ENCODE results near the gene NLGN1. TPM values are rescaled to one million over a fixed set of nuclear protein-coding genes. Genes with fewer than 3 reads are reported as not detected.

The NLGN1 gene
- total RNA-seq, 3 donors from 2014 or later = 0.43 to 14.3 (median 2.0) TPM

DNA sequence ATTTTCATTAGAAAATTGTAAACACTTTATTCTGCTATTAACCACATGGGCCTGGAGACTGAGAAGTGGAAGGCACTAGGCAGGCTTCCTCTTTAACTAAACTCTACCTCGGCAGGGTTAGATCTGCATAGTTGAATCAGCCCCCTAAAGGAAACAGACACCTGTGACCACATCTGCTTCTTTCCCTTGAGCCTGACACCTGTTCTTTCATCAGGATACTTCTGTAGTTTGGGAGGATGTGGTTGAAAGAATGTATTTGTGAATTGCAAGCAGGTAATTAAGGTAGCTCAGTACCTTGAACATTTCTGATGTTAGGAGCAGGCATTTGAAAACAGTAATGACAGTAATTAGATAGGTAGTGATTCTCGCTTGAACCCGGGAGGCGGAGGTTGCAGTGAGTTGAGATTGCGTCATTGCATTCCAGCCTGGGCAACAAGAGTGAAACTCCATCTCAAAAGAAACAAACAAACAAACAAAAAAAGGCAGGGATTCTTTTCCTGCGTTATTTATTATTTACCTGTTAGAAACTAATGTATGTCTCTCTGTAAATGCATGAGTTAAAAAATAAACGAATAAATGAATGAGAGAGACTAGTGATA lies 468.5 kb downstream of the NLGN1 start:
- intact Hi-C loops (cut with DNase I, micrococcal nuclease) = no loop called here

DNA sequence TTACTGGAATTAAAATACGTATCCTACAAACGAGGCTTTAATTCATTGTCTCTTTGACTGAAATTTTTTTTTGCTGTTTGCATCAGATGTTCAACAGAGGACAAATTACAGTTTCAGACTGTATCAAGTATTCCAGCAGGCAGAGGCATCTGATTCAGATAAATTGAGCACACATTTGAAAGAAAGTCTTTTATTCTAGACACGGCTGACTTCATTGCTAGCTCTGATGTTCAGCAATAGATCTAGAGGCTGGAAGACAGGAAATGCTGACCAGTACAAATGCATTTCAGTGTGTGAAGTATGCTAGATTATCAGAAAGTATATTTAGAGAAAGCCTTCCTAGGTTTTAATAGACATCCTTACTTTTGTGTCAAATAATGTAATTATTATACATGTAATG lies 472.2 kb downstream of the NLGN1 start:
- TF ChIP-seq CTCF (IDR thresholded peaks at IDR 0.05) = no peak
- H3K9me3 ChIP-seq = no peaks in the 10 kb centered on the region
- DNase-seq (no peak), ATAC-seq (no peak)
- intact Hi-C loops (cut with DNase I, micrococcal nuclease) = no loop called here
- no peak overlapping the region for H3K4me3 ChIP-seq
- no peaks in the 10 kb centered on the region for H3K4me1 ChIP-seq (ENCODE audit: low read depth)
- H3K36me3 ChIP-seq (ENCODE audit: low read depth) = no peaks in the 10 kb centered on the region

More for the DNA sequence above, 468.5 kb downstream of the NLGN1 start:
- Histone ChIP-seq H3K36me3 (ENCODE audit: low read depth) (no peaks in the 10 kb centered on the region), H3K4me3 (no peak overlapping the region), H3K9me3 (no peaks in the 10 kb centered on the region), H3K4me1 (ENCODE audit: low read depth) (no peaks in the 10 kb centered on the region)
- DNase-seq = no peak
- no peak for TF ChIP-seq CTCF (IDR thresholded peaks at IDR 0.05)
- no peak for ATAC-seq

DNA sequence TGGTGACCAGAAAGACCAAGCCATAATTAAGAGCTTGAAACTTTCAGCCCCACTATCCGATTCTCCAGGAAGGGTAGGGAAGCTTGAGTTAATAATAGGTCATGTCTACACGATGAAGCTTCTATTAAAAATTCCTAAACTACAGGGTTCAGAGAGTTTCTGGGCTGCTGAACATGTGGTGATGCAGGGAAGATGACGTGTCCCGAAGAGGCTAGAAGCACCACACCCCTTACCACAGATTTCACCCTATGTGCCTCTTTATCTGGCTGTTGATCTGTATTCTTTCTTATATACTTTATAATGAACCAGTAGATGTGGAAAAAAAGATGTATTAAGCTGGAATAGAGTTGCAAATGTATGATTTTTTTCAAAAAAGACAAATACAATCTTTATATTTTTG lies 473.4 kb downstream of the NLGN1 start:
- Histone ChIP-seq H3K9me3 (no peaks in the 10 kb centered on the region), H3K4me3 (no peak overlapping the region), H3K4me1 (ENCODE audit: low read depth) (no peaks in the 10 kb centered on the region), H3K36me3 (ENCODE audit: low read depth) (no peaks in the 10 kb centered on the region)
- intact Hi-C loops (cut with DNase I, micrococcal nuclease) = no loop called here
- TF ChIP-seq CTCF (IDR thresholded peaks at IDR 0.05) = no peak
- DNase-seq (no peak), ATAC-seq (no peak)

- H3K4me3 ChIP-seq = no peak overlapping the region
- DNase-seq (no peak), ATAC-seq (no peak)
- H3K36me3 ChIP-seq (ENCODE audit: low read depth) = no peaks in the 10 kb centered on the region
- no peaks in the 10 kb centered on the region for H3K9me3 ChIP-seq
- TF ChIP-seq CTCF (IDR thresholded peaks at IDR 0.05) = no peak
- no peaks in the 10 kb centered on the region for H3K4me1 ChIP-seq (ENCODE audit: low read depth)
- intact Hi-C loops (cut with DNase I, micrococcal nuclease) = no loop called here
These were observed 478.2 kb downstream of the NLGN1 start for GRCh38 chr3:173875790-173876189.

GRCh38 chr3:173876476-173876875 lies 478.9 kb downstream of the NLGN1 start:
- Histone ChIP-seq H3K4me3 (no peak overlapping the region), H3K36me3 (ENCODE audit: low read depth) (no peaks in the 10 kb centered on the region), H3K9me3 (no peaks in the 10 kb centered on the region), H3K4me1 (ENCODE audit: low read depth) (no peaks in the 10 kb centered on the region)
- TF ChIP-seq CTCF (IDR thresholded peaks at IDR 0.05) = no peak
- ATAC-seq (no peak), DNase-seq (no peak)
- intact Hi-C loops (cut with DNase I, micrococcal nuclease) = no loop called here

DNA sequence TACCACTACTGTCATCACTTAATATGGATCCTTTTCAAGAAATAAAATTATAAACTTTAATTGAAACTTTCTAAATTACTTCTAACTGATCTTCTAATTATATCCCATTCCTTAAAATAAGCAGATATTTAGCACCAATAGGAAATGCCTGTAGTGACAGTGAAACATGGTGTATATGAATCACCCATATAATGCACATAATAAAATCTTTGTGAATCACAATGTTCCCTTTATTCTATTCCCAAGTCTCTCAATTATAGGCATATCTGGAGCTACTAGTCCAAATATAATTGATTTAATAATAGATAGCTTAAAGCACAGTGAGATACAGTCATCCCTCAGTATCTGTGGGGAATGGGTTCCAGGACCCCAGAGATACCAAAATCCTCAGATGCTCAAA lies 490.3 kb downstream of the NLGN1 start:
- no peaks in the 10 kb centered on the region for H3K9me3 ChIP-seq
- ATAC-seq (no peak), DNase-seq (no peak)
- no peak overlapping the region for H3K4me3 ChIP-seq
- H3K36me3 ChIP-seq (ENCODE audit: low read depth) = no peaks in the 10 kb centered on the region
- intact Hi-C loops (cut with DNase I, micrococcal nuclease) = no loop called here
- H3K4me1 ChIP-seq (ENCODE audit: low read depth) = no peaks in the 10 kb centered on the region
- no peak for TF ChIP-seq CTCF (IDR thresholded peaks at IDR 0.05)
